ENCODE results near the gene RNF212B.

Gene RNF212B

GRCh38 chr14:23307146-23307530, 69.4 kb downstream of the RNF212B start:
- TF ChIP-seq CTCF (conservative IDR thresholded peaks at IDR 0.05; ENCODE audit: low read depth) = no peak
- POLR2A ChIA-PET (ENCODE audit: low non-redundant PET) = interaction anchor here (0.6 to 1.6 kb wide), 3 partner anchors 14 to 235 kb away, joined by 3 to 12 read pairs (median 4); partner anchors contain the start of gene PABPN1
- no peak for DNase-seq (ENCODE audit: low spot score)
- CTCF ChIA-PET = interaction anchor here (0.7 to 2.0 kb wide), 2 partner anchors 14 to 187 kb away, joined by 6 to 10 read pairs; partner anchors contain the start of gene PABPN1
- H3K27ac ChIP-seq = peak overlapping the region; percentile 85

- TF ChIP-seq CTCF (conservative IDR thresholded peaks at IDR 0.05; ENCODE audit: low read depth) = no peak
- POLR2A ChIA-PET (ENCODE audit: low non-redundant PET) = interaction anchor here (1.6 kb wide), 1 partner anchor 13 kb away, joined by 12 read pairs; the partner anchor contains the start of gene PABPN1
Observed at GRCh38 chr14:23307687-23308644, 70.2 kb downstream of the RNF212B start.

GRCh38 chr14:23308721-23309445, 71.1 kb downstream of the RNF212B start:
- CTCF ChIA-PET = interaction anchor here (0.6 kb wide), 2 partner anchors 122 to 619 kb away, joined by 4 read pairs; no protein-coding TSS in a partner anchor
- peak overlapping the region; percentile 85 for H3K27ac ChIP-seq
- no peak for DNase-seq (ENCODE audit: low spot score)
- POLR2A ChIA-PET (ENCODE audit: low non-redundant PET) = no interaction called here
- TF ChIP-seq CTCF (conservative IDR thresholded peaks at IDR 0.05; ENCODE audit: low read depth) = no peak

More at GRCh38 chr14:23307687-23308644, 70.2 kb downstream of the RNF212B start:
- DNase-seq (ENCODE audit: low spot score) = peak; percentile 57
- CTCF ChIA-PET = interaction anchor here (0.6 to 2.0 kb wide), 4 partner anchors 13 to 619 kb away, joined by 4 to 10 read pairs (median 5); partner anchors contain the start of gene PABPN1
- H3K27ac ChIP-seq = peak overlapping the region; percentile 85

GRCh38 chr14:23310546-23310945, 72.8 kb downstream of the RNF212B start:
- H3K27ac ChIP-seq = peak overlapping the region; percentile 44
- no peak for DNase-seq (ENCODE audit: low spot score)
- TF ChIP-seq CTCF (conservative IDR thresholded peaks at IDR 0.05; ENCODE audit: low read depth) = no peak
- ChIA-PET POLR2A (ENCODE audit: low non-redundant PET) (no interaction called here), CTCF (interaction anchor here (0.9 kb wide), 1 partner anchor 15 kb away, joined by 3 read pairs; no protein-coding TSS in a partner anchor)

- H3K27ac ChIP-seq = no peak overlapping the region
- DNase-seq (ENCODE audit: low spot score) = no peak
- ChIA-PET POLR2A (ENCODE audit: low non-redundant PET) (no interaction called here), CTCF (interaction anchor here (0.7 kb wide), 1 partner anchor 64 kb away, joined by 3 read pairs; no protein-coding TSS in a partner anchor)
- no peak for TF ChIP-seq CTCF (conservative IDR thresholded peaks at IDR 0.05; ENCODE audit: low read depth)
Observed at GRCh38 chr14:23316300-23316699, 78.6 kb downstream of the RNF212B start.

Measured in RWPE1 (cell line).